Measurements from ENCODE around the gene NKD1. TPM values are rescaled to one million over a fixed set of nuclear protein-coding genes. Genes with fewer than 3 reads are reported as not detected.

The NKD1 gene
- total and polyA plus RNA-seq, 2 of the 8 experiments (the other 6 are each of a cell fraction or from before 2014, with no cell fraction given), result 0.70 to 4.5 TPM

DNA sequence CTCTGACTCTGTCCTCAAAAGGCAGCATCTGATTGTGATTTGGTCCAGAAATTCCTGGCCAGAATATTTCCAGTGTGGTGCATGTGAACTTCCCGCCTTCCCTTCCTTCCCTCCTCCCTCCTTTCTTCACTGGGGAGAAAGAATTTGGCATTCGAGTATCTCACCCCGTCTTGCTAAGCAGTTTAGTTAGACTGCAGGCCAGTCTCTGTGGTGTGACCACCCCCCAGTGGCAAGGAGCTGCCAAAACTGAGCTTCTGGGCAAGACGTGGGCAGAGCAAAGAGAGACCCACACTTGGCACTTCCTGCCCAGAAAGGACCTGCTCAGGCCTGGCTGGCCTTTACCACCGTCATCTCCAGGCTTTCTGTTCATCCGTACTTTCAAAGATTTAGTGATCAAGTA lies 96.5 kb downstream of the NKD1 start:
- peaks cover 0 to 5% (median 0%) of the 10 kb centered on the region in 4 experiments; a peak in 2 of 7 replicates for H3K4me1 ChIP-seq (replicated peaks in 1 of 4; ENCODE audit: control insufficient read depth in 3 of 4, insufficient read depth in 4 of 4, low read length in 3 of 4)
- peak overlapping the region; percentile 51; the same call in 1 of the 2 replicates for H4K8ac ChIP-seq (ENCODE audit: extremely low read depth, insufficient read depth, low read length)
- H3K4ac ChIP-seq (replicated peaks; ENCODE audit: insufficient read length, low read depth, low read length), result no peak overlapping the region
- H3K27me3 ChIP-seq (replicated peaks in 1 of 4; ENCODE audit: control insufficient read depth in 3 of 4, extremely low read depth in 1 of 4, insufficient read depth in 3 of 4, low read length in 3 of 4), result peaks cover 0 to 2% (median under 1%) of the 10 kb centered on the region in 4 experiments; a peak in 3 of 7 replicates
- no peak overlapping the region for H2BK15ac ChIP-seq (ENCODE audit: low read length)
- H4K91ac ChIP-seq (replicated peaks; ENCODE audit: insufficient read length, low read length), result no peak overlapping the region
- CTCF ChIA-PET (ENCODE audit: partially characterized antibody), result interaction anchor here (0.8 to 1.5 kb wide), 10 partner anchors 9 to 184 kb away, joined by 3 to 8 read pairs (median 4); no protein-coding TSS in a partner anchor
- H3K14ac ChIP-seq (ENCODE audit: insufficient read length), result no peak overlapping the region
- no peaks in the 10 kb centered on the region for H4K20me1 ChIP-seq (replicated peaks in 1 of 2; ENCODE audit: control insufficient read depth in 1 of 2, insufficient read depth in 2 of 2, low read length in 2 of 2)
- no peak overlapping the region for H3K4me2 ChIP-seq (ENCODE audit: insufficient read depth in 1 of 2, low read depth in 2 of 2, low read length in 2 of 2)
- H3K9ac ChIP-seq (replicated peaks in 1 of 4; ENCODE audit: extremely low read depth in 1 of 4, low read depth in 3 of 4, low read length in 3 of 4), result no peak overlapping the region
- H2BK5ac ChIP-seq (ENCODE audit: low read depth, low read length), result no peak overlapping the region
- FAIRE-seq, result peak; percentile 76
- H2BK20ac ChIP-seq (ENCODE audit: low read length), result no peak overlapping the region
- no peak overlapping the region for H4K5ac ChIP-seq (ENCODE audit: insufficient read length, low read depth, low read length)
- no peak overlapping the region for H3K4me3 ChIP-seq (ENCODE audit: extremely low read depth in 1 of 4, insufficient read depth in 2 of 4, low read depth in 3 of 4, low read length in 4 of 4)
- no peak overlapping the region for H2AK5ac ChIP-seq (ENCODE audit: low read depth, low read length)
- H3K18ac ChIP-seq (ENCODE audit: extremely low read depth, low read length), result no peak overlapping the region
- POLR2A ChIA-PET (ENCODE audit: partially characterized antibody), result no interaction called here
- DNase-seq (ENCODE audit: low read depth in 1 of 2, low spot score in 2 of 2), result peak in 1 of 2 experiments; percentile 31
- H3K27ac ChIP-seq (ENCODE audit: low read depth, low read length), result no peak overlapping the region
- no peaks in the 10 kb centered on the region for H3K79me2 ChIP-seq (ENCODE audit: control insufficient read depth in 1 of 2, insufficient read depth in 2 of 2, low read length in 2 of 2)
- no peak overlapping the region for H2AFZ ChIP-seq (ENCODE audit: low read length)
- H3K79me1 ChIP-seq (ENCODE audit: low read depth, low read length), result no peaks in the 10 kb centered on the region
- H3K9me3 ChIP-seq (ENCODE audit: insufficient read depth in 2 of 2, low read depth in 1 of 2, low read length in 1 of 2), result no peaks in the 10 kb centered on the region
- no peak overlapping the region for H2BK120ac ChIP-seq (replicated peaks; ENCODE audit: low read depth, low read length)
- H3K23me2 ChIP-seq (ENCODE audit: low read depth, low read length), result no peaks in the 10 kb centered on the region
- H2BK12ac ChIP-seq (ENCODE audit: low read depth, low read length), result no peak overlapping the region
- H3K56ac ChIP-seq (replicated peaks; ENCODE audit: insufficient read length, low read depth, low read length), result no peak overlapping the region
- no peak overlapping the region for H3K23ac ChIP-seq (ENCODE audit: insufficient read length)
- no peaks in the 10 kb centered on the region for H3K36me3 ChIP-seq (ENCODE audit: control insufficient read depth in 2 of 4, insufficient read depth in 4 of 4, low read length in 3 of 4)
- TF ChIP-seq, protein P1, sequence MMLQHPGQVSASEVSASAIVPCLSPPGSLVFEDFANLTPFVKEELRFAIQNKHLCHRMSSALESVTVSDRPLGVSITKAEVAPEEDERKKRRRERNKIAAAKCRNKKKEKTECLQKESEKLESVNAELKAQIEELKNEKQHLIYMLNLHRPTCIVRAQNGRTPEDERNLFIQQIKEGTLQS (IDR thresholded peaks at IDR 0.05; ENCODE audit: insufficient read depth, low read depth, low read length), result no peak
- TF ChIP-seq RFX5 (IDR thresholded peaks at IDR 0.05; ENCODE audit: borderline replicate concordance, low read depth, low read length) (no peak), EGR1 (IDR thresholded peaks at IDR 0.05; ENCODE audit: borderline replicate concordance, low read depth, low read length) (0 out of 2 replicates have a peak, but pooled peaks have one; percentile 7), RAD21 (IDR thresholded peaks at IDR 0.05 in 1 of 2, conservative IDR thresholded peaks at IDR 0.05 in 1 of 2; ENCODE audit: low read depth in 2 of 2, low read length in 2 of 2) (peak; percentile 77 to 82), SRF (IDR thresholded peaks at IDR 0.05; ENCODE audit: low read depth, low read length) (0 out of 2 replicates have a peak, but pooled peaks have one; percentile 5), GABPA (IDR thresholded peaks at IDR 0.05; ENCODE audit: borderline replicate concordance, insufficient read depth, low read length) (no peak), FOSL1 (IDR thresholded peaks at IDR 0.05; ENCODE audit: insufficient read depth, low read depth, low read length) (no peak)
- TF ChIP-seq, protein P2, sequence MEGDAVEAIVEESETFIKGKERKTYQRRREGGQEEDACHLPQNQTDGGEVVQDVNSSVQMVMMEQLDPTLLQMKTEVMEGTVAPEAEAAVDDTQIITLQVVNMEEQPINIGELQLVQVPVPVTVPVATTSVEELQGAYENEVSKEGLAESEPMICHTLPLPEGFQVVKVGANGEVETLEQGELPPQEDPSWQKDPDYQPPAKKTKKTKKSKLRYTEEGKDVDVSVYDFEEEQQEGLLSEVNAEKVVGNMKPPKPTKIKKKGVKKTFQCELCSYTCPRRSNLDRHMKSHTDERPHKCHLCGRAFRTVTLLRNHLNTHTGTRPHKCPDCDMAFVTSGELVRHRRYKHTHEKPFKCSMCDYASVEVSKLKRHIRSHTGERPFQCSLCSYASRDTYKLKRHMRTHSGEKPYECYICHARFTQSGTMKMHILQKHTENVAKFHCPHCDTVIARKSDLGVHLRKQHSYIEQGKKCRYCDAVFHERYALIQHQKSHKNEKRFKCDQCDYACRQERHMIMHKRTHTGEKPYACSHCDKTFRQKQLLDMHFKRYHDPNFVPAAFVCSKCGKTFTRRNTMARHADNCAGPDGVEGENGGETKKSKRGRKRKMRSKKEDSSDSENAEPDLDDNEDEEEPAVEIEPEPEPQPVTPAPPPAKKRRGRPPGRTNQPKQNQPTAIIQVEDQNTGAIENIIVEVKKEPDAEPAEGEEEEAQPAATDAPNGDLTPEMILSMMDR (IDR thresholded peaks at IDR 0.05; ENCODE audit: control extremely low read depth in 1 of 3, insufficient read depth in 1 of 3, low read depth in 1 of 3, low read length in 3 of 3), result peak; percentile 51 to 63 (median 62)
- WGBS, 2 experiments (ENCODE audit: extremely low coverage in 1 of 2, insufficient coverage in 1 of 2, insufficient read length in 1 of 2, insufficient replicate concordance in 2 of 2, low coverage in 1 of 2, low lambda C conversion rate in 2 of 2, missing lambda C conversion rate in 1 of 2), result 66% methylated on average over 5 of the region's 6 CpGs; no CpG with 5 or more reads in 1 of the 2 experiments

Data from H1 (cell line).